D341Med (cell line): ENCODE data around the gene DDX53.

Experiments
- DNase-seq: peaks from one replicate; pipeline ENCODE4 v3.0.0; 2012; ENCODE audit warnings: low spot score

The DDX53 gene

GRCh38 chrX:23052324-23052723 lies 52.6 kb downstream of the DDX53 start:
- no peak for DNase-seq
